K562 (cell line): ENCODE results near the gene RCC1. TPM values are rescaled to one million over a fixed set of nuclear protein-coding genes. Genes with fewer than 3 reads are reported as not detected.
A peak's percentile ranks its signal among the peaks of the same experiment; 100 is the strongest.

Source experiments
- ATAC-seq: fragments of 200-7000 bp; cut with Tn5 transposase; 3 replicates; pipeline ENCODE4 v1.9.1; 2020; ENCODE audit warnings: moderate library complexity
- BruUV-seq: library from RNA; stranded (reverse); fragments of 400-500 nt; replicated peaks from 2 replicates; lab custom pipeline; 2021; lab: Mats Ljungman, UMichigan
- CTCF ChIA-PET: fragments of 300-600 bp; formaldehyde crosslinking; extraction: SDS; loops from one replicate; lab custom pipeline; 2021; ENCODE audit warnings: low intra/inter-chr PET ratio; lab: Yijun Ruan, JAX
- POLR2A ChIA-PET: fragments of 300-600, 350-650 bp; sonication (Branson Sonifier 250); formaldehyde crosslinking; extraction: SDS; loops from one replicate; lab custom pipeline; 2021; ENCODE audit warnings: antibody characterized with exemption, inconsistent platforms; lab: Yijun Ruan, JAX
- DNase-seq, 4 experiments: peaks; one replicate each; pipeline versions ENCODE4 v3.0.0 to v3.0.0-alpha.2; 2011 to 2018; ENCODE audit warnings: low spot score in 3 of 4, mixed read lengths in 3 of 4; ENCODE audit errors: extremely low read depth in 1 of 4
- FAIRE-seq: peaks from 2 replicates; lab custom pipeline; 2011; peaks lifted over from hg19 to GRCh38; lab: Jason Lieb, UNC
- H2AFZ ChIP-seq: 2 replicates; pipeline ENCODE4 v1.6.0; 2011; ENCODE audit warnings: low read depth, low read length, control low read depth, inconsistent platforms
- H3K27ac ChIP-seq: fragments of 200-600 bp; 3 replicates; pipeline ENCODE4 v1.8.0; 2011; ENCODE audit warnings: low read depth, mild to moderate bottlenecking, control low read depth, inconsistent platforms, low read length, moderate library complexity, mixed read lengths; ENCODE audit errors: extremely low read depth
- H3K27me3 ChIP-seq, 2 experiments: fragments of 300-600 bp in 1 of 2; 2 replicates in 1 of 2; 3 replicates in 1 of 2; pipeline versions ENCODE4 v1.6.0 to v1.8.0; 2011; ENCODE audit warnings: inconsistent platforms in 2 of 2, low read length in 2 of 2, mild to moderate bottlenecking in 1 of 2, mixed read lengths in 1 of 2, moderate library complexity in 1 of 2; ENCODE audit not compliant: control insufficient read depth in 2 of 2, insufficient read depth in 2 of 2
- H3K36me3 ChIP-seq: fragments of 300-600 bp; 3 replicates; pipeline ENCODE4 v1.8.0; 2011; ENCODE audit warnings: mild to moderate bottlenecking, low read length, inconsistent platforms; ENCODE audit not compliant: control insufficient read depth, insufficient read depth
- H3K4me1 ChIP-seq, 2 experiments: fragments of 200-600 bp in 1 of 2; replicated peaks in 1 of 2; 2 replicates in 1 of 2; 3 replicates in 1 of 2; pipeline versions ENCODE4 v1.5.1 to v1.8.0; 2011; ENCODE audit warnings: inconsistent platforms in 2 of 2, low read length in 2 of 2, mild to moderate bottlenecking in 1 of 2, mixed read lengths in 1 of 2, moderate library complexity in 1 of 2; ENCODE audit not compliant: control insufficient read depth in 2 of 2, insufficient read depth in 2 of 2
- H3K4me2 ChIP-seq: 2 replicates; pipeline ENCODE4 v1.6.1; 2011; ENCODE audit warnings: low read length, control low read depth, inconsistent platforms, mixed read lengths; ENCODE audit not compliant: insufficient read depth
- H3K4me3 ChIP-seq: fragments of 200-600 bp; sonication (generic), shearing (Covaris generic); 2 replicates; pipeline ENCODE4 v1.5.1; 2016; ENCODE audit warnings: control low read depth, inconsistent platforms
- H3K79me2 ChIP-seq: fragments of 200-600 bp; 3 replicates; pipeline ENCODE4 v1.8.0; 2011; ENCODE audit warnings: low read length, inconsistent platforms; ENCODE audit not compliant: control insufficient read depth, insufficient read depth
- H3K9ac ChIP-seq, 2 experiments: 2 replicates each; pipeline versions ENCODE4 v1.6.0 to v1.6.1; 2011; ENCODE audit warnings: low read depth in 2 of 2, low read length in 2 of 2, control low read depth in 1 of 2, inconsistent platforms in 1 of 2, mild to moderate bottlenecking in 1 of 2, mixed read lengths in 1 of 2; ENCODE audit not compliant: insufficient read depth in 1 of 2
- H3K9me1 ChIP-seq: one replicate; pipeline ENCODE4 v1.6.0; 2011; ENCODE audit warnings: inconsistent platforms, mild to moderate bottlenecking, low read length, moderate library complexity; ENCODE audit not compliant: control insufficient read depth, insufficient read depth
- H3K9me3 ChIP-seq: replicated peaks from 2 replicates; pipeline ENCODE4 v1.5.1; 2011; ENCODE audit warnings: low read depth, low read length, inconsistent platforms; ENCODE audit not compliant: control insufficient read depth, insufficient read depth
- H4K20me1 ChIP-seq: replicated peaks from 2 replicates; pipeline ENCODE4 v1.6.1; 2011; ENCODE audit warnings: low read length, inconsistent platforms, mixed read lengths; ENCODE audit not compliant: control insufficient read depth, insufficient read depth
- FOSL1 ChIP-seq: fragments of 200-800 bp; sonication (Bioruptor generic); conservative IDR thresholded peaks from 2 replicates; pipeline ENCODE4 v1.6.1; 2016; ENCODE audit warnings: missing genetic modification characterization, missing compliant biosample characterization
- HNRNPL ChIP-seq: fragments of 200-400 bp; formaldehyde crosslinking; IDR thresholded peaks from 2 replicates; pipeline ENCODE4 v1.6.1; 2017; ENCODE audit warnings: low read depth, mild to moderate bottlenecking, low read length
- MCM7 ChIP-seq, 2 experiments: fragments of 450-650 bp; IDR thresholded peaks; 2 replicates each; pipeline ENCODE4 v1.6.1; 2016 to 2018
- MIER1 ChIP-seq: fragments of 450-650 bp; IDR thresholded peaks from 2 replicates; pipeline ENCODE4 v1.6.1; 2016; ENCODE audit warnings: antibody characterized with exemption, mild to moderate bottlenecking, low read depth
- PHB ChIP-seq: fragments of 250-450 bp; sonication (Bioruptor Pico); IDR thresholded peaks from 2 replicates; pipeline ENCODE4 v1.5.0; 2021
- SP2 ChIP-seq: IDR thresholded peaks from 2 replicates; pipeline ENCODE4 v1.6.1; 2011; ENCODE audit warnings: mild to moderate bottlenecking, low read depth, low read length, moderate library complexity; ENCODE audit not compliant: poor library complexity, severe bottlenecking; ENCODE audit errors: extremely low read depth
- ZNF239 ChIP-seq: fragments of 250-450 bp; sonication (Bioruptor Pico); IDR thresholded peaks from 2 replicates; pipeline ENCODE4 v1.4.0; 2020; ENCODE audit warnings: mild to moderate bottlenecking
- WGBS: fragments of 100-300 bp; shearing (Covaris generic); methylation state at CpG from one replicate; pipeline ENCODE4 v1.1.6; 2016; ENCODE audit warnings: low coverage, mixed read lengths; ENCODE audit not compliant: insufficient coverage; ENCODE audit errors: missing lambda C conversion rate; 5-methylcytosine and 5-hydroxymethylcytosine counted together
- in situ Hi-C: fragments of 300-500 bp; cut with MboI; formaldehyde crosslinking; loops from 4 replicates; pipeline ENCODE4 v1.15.0; 2018; ENCODE audit warnings: inconsistent platforms, mixed read lengths
- intact Hi-C: fragments of 100-400 bp; cut with micrococcal nuclease; formaldehyde crosslinking; loops from 2 replicates; pipeline ENCODE4 v1.14.2; 2022
- polyA plus RNA-seq, 8 experiments: library from polyadenylated mRNA; depleted of rRNA in 4 of 8; stranded (reverse) in 5 of 8; unstranded in 3 of 8; fragments of >200 nt; fragmentation: Nextera tagmentation in 2 of 8; fragmentation: Illumina TruSeq in 1 of 8; extraction: Ambion mirVana in 2 of 8; extraction: Trizol in 1 of 8; gene quantifications; 2 replicates each; pipeline versions ENCODE4 v1.2.1 to v1.2.3, GENCODE V29; 2011 to 2014; ENCODE audit warnings: inconsistent platforms in 1 of 8, missing spikeins in 1 of 8
- total RNA-seq, 7 experiments: library from RNA; depleted of rRNA in 6 of 7; stranded (reverse); fragments of >200 nt in 6 of 7; fragmentation: Illumina TruSeq in 2 of 7; extraction: Trizol in 2 of 7; gene quantifications; 2 replicates each; pipeline versions ENCODE4 v1.2.1 to v1.2.3, GENCODE V29; 2011 to 2021; ENCODE audit warnings: low replicate concordance in 1 of 7
- TF ChIP-seq, protein P1 (sequence below): IDR thresholded peaks from 3 replicates; pipeline ENCODE4 v1.6.1; 2011; ENCODE audit warnings: borderline replicate concordance, mild to moderate bottlenecking; ENCODE audit not compliant: insufficient read length, insufficient read depth
- TF ChIP-seq, protein P2 (sequence below): fragments of 250-450 bp; sonication (Bioruptor Pico); IDR thresholded peaks from 2 replicates; pipeline ENCODE4 v1.8.0; 2021; ENCODE audit warnings: borderline replicate concordance, mild to moderate bottlenecking, moderate library complexity; ENCODE audit not compliant: poor library complexity, severe bottlenecking
- TF ChIP-seq, protein P3 (sequence below): fragments of 450-650 bp; IDR thresholded peaks from 2 replicates; pipeline ENCODE4 v1.6.1; 2014; ENCODE audit warnings: low read depth, mild to moderate bottlenecking, moderate library complexity, borderline replicate concordance
- TF ChIP-seq, protein P4 (sequence below): sonication (generic); formaldehyde crosslinking; IDR thresholded peaks from 2 replicates; pipeline ENCODE4 v1.8.1; 2023; ENCODE audit warnings: mild to moderate bottlenecking, missing genetic modification reagents
- TF ChIP-seq, protein P5 (sequence below): fragments of 450-650 bp; IDR thresholded peaks from 2 replicates; pipeline ENCODE4 v1.6.1; 2018; ENCODE audit warnings: mild to moderate bottlenecking, low read depth; ENCODE audit not compliant: partially characterized antibody
- TF ChIP-seq, protein P6 (sequence below): fragments of 250-450 bp; sonication (Bioruptor Pico); IDR thresholded peaks from 2 replicates; pipeline ENCODE4 v1.5.0; 2020; ENCODE audit warnings: mild to moderate bottlenecking

Gene RCC1
- total and polyA plus RNA-seq, 9 of the 15 experiments (the other 6 are each of a cell fraction or from before 2014, with no cell fraction given) = 16.4 to 202 (median 107) TPM

DNA sequence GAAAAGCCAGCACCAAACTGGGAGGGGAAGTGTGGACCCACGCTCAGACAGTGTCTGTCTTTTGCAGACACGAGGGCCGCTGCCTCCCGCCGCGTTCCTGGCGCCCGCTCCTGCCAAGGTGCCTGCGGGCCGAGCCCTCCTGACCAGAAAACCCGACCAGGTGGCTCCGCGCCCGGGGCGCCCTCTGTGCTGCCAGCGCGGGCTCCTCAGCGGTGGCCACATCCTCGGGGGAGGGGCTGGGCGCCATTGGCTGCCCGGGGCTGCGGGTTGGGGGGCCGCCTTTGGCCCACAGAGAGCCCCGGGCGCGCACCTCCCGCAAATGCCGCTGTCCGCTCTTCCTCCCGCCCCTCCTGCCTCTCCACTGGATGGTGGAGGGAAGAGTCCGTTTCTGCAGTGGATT, 24.6 kb downstream of the RCC1 start:
- Histone ChIP-seq H3K4me2 (no peak overlapping the region), H3K4me3 (no peak overlapping the region), H3K27me3 (no peaks in the 10 kb centered on the region), H3K36me3 (peaks cover 81% of the 10 kb centered on the region), H3K9me1 (peaks cover 2% of the 10 kb centered on the region), H2AFZ (no peak overlapping the region), H3K4me1 (peaks cover 5 to 11% of the 10 kb centered on the region in 2 experiments), H3K9me3 (no peaks in the 10 kb centered on the region), H3K27ac (no peak overlapping the region), H3K9ac (no peak overlapping the region), H3K79me2 (peaks cover 41% of the 10 kb centered on the region), H4K20me1 (peaks cover 17% of the 10 kb centered on the region)
- intact Hi-C loops = no loop called here
- DNase-seq (no peak), FAIRE-seq (no peak), ATAC-seq (no peak)
- ChIA-PET POLR2A (interaction anchor here (0.6 to 1.2 kb wide), 4 partner anchors 8 to 24 kb away, joined by 3 to 4 read pairs (median 4); no protein-coding TSS in a partner anchor), CTCF (interaction anchor here (0.6 kb wide), 1 partner anchor 14 kb away, joined by 3 read pairs; no protein-coding TSS in a partner anchor)
- BruUV-seq = no TSS peak
- WGBS = 96% methylated on average over 17 of the region's 31 CpGs
- in situ Hi-C loops = no loop called here
- TF ChIP-seq SP2 (no peak), MIER1 (no peak), ZNF239 (CRISPR knock-in tag) (no peak), PHB (no peak), HNRNPL (peak; percentile 31; the same call in 1 of the 2 replicates), FOSL1 (no peak), MCM7 (IDR thresholded peaks at IDR 0.05) (no peak)
- TF ChIP-seq, protein P1, sequence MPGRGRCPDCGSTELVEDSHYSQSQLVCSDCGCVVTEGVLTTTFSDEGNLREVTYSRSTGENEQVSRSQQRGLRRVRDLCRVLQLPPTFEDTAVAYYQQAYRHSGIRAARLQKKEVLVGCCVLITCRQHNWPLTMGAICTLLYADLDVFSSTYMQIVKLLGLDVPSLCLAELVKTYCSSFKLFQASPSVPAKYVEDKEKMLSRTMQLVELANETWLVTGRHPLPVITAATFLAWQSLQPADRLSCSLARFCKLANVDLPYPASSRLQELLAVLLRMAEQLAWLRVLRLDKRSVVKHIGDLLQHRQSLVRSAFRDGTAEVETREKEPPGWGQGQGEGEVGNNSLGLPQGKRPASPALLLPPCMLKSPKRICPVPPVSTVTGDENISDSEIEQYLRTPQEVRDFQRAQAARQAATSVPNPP = no peak
- TF ChIP-seq, protein P2, sequence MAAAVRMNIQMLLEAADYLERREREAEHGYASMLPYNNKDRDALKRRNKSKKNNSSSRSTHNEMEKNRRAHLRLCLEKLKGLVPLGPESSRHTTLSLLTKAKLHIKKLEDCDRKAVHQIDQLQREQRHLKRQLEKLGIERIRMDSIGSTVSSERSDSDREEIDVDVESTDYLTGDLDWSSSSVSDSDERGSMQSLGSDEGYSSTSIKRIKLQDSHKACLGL (CRISPR knock-in tag) = no peak
- TF ChIP-seq, protein P3, sequence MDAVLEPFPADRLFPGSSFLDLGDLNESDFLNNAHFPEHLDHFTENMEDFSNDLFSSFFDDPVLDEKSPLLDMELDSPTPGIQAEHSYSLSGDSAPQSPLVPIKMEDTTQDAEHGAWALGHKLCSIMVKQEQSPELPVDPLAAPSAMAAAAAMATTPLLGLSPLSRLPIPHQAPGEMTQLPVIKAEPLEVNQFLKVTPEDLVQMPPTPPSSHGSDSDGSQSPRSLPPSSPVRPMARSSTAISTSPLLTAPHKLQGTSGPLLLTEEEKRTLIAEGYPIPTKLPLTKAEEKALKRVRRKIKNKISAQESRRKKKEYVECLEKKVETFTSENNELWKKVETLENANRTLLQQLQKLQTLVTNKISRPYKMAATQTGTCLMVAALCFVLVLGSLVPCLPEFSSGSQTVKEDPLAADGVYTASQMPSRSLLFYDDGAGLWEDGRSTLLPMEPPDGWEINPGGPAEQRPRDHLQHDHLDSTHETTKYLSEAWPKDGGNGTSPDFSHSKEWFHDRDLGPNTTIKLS = no peak
- TF ChIP-seq, protein P4, sequence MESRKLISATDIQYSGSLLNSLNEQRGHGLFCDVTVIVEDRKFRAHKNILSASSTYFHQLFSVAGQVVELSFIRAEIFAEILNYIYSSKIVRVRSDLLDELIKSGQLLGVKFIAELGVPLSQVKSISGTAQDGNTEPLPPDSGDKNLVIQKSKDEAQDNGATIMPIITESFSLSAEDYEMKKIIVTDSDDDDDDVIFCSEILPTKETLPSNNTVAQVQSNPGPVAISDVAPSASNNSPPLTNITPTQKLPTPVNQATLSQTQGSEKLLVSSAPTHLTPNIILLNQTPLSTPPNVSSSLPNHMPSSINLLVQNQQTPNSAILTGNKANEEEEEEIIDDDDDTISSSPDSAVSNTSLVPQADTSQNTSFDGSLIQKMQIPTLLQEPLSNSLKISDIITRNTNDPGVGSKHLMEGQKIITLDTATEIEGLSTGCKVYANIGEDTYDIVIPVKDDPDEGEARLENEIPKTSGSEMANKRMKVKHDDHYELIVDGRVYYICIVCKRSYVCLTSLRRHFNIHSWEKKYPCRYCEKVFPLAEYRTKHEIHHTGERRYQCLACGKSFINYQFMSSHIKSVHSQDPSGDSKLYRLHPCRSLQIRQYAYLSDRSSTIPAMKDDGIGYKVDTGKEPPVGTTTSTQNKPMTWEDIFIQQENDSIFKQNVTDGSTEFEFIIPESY (CRISPR knock-in tag) = peak; percentile 71
- TF ChIP-seq, protein P5, sequence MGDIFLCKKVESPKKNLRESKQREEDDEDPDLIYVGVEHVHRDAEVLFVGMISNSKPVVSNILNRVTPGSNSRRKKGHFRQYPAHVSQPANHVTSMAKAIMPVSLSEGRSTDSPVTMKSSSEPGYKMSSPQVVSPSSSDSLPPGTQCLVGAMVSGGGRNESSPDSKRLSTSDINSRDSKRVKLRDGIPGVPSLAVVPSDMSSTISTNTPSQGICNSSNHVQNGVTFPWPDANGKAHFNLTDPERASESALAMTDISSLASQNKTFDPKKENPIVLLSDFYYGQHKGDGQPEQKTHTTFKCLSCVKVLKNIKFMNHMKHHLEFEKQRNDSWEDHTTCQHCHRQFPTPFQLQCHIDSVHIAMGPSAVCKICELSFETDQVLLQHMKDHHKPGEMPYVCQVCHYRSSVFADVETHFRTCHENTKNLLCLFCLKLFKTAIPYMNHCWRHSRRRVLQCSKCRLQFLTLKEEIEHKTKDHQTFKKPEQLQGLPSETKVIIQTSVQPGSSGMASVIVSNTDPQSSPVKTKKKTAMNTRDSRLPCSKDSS = no peak
- TF ChIP-seq, protein P6, sequence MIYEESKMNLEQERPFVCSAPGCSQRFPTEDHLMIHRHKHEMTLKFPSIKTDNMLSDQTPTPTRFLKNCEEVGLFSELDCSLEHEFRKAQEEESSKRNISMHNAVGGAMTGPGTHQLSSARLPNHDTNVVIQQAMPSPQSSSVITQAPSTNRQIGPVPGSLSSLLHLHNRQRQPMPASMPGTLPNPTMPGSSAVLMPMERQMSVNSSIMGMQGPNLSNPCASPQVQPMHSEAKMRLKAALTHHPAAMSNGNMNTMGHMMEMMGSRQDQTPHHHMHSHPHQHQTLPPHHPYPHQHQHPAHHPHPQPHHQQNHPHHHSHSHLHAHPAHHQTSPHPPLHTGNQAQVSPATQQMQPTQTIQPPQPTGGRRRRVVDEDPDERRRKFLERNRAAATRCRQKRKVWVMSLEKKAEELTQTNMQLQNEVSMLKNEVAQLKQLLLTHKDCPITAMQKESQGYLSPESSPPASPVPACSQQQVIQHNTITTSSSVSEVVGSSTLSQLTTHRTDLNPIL (CRISPR knock-in tag) = no peak
